ENCODE data around the gene MTMR6.

MTMR6 gene

DNA sequence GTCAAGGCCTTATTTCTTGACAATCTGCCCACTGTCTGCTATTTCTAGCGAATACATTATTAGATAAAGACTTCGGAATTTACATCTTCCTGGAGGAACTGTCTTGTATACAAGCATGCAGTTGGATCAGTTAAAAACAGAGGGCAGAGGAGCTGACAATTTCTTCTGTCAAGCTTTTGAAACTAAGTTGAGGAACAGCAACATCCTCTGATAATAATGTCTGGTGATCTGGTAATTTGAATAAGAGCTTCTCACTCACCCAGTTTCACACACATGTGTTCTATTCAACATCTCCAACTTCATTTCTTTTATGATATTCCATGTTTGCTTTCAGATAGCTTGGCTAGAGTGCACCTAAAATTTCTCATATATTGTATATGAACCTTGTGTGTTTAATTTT, 50.2 kb downstream of the MTMR6 start:
- no peak overlapping the region for H3K9ac ChIP-seq (ENCODE audit: low read length)
- H3K4me1 ChIP-seq (ENCODE audit: control insufficient read depth, low read depth, low read length) = no peaks in the 10 kb centered on the region
- H3K9me3 ChIP-seq (ENCODE audit: control insufficient read depth, low read depth, low read length) = no peaks in the 10 kb centered on the region

DNA sequence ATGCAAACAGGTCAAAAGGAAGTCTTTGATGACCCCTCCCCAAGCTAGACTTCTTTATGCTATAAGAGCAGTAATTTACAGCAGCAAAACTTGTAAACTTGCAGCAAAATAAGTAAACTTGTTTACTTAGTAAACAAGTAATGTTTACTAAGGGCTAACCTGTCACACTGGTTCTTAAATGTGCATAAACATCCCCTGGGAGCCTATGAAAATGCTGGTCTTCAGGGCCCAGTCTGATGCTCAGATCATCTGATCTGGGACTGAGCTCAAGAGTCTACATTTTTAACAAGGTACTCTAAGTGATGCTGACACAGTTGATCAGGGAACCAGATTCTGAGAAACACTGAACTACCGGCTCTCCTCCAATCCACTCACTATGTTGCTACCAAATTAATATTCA, 53.4 kb downstream of the MTMR6 start:
- Histone ChIP-seq H3K4me3 (ENCODE audit: low read length) (no peak overlapping the region), H3K27ac (ENCODE audit: low read length) (no peak overlapping the region), H3K9ac (ENCODE audit: low read length) (no peak overlapping the region), H3K9me3 (ENCODE audit: control insufficient read depth, low read depth, low read length) (no peaks in the 10 kb centered on the region), H3K36me3 (ENCODE audit: control insufficient read depth, low read depth, low read length) (no peaks in the 10 kb centered on the region), H3K4me1 (ENCODE audit: control insufficient read depth, low read depth, low read length) (no peaks in the 10 kb centered on the region), H3K27me3 (ENCODE audit: control insufficient read depth, insufficient read depth, low read length) (no peaks in the 10 kb centered on the region)

More for the DNA sequence above, 50.2 kb downstream of the MTMR6 start:
- Histone ChIP-seq H3K36me3 (ENCODE audit: control insufficient read depth, low read depth, low read length) (no peaks in the 10 kb centered on the region), H3K4me3 (ENCODE audit: low read length) (no peak overlapping the region), H3K27me3 (ENCODE audit: control insufficient read depth, insufficient read depth, low read length) (no peaks in the 10 kb centered on the region), H3K27ac (ENCODE audit: low read length) (no peak overlapping the region)

- Histone ChIP-seq H3K4me1 (ENCODE audit: control insufficient read depth, low read depth, low read length) (no peaks in the 10 kb centered on the region), H3K27ac (ENCODE audit: low read length) (no peak overlapping the region), H3K9me3 (ENCODE audit: control insufficient read depth, low read depth, low read length) (no peaks in the 10 kb centered on the region), H3K36me3 (ENCODE audit: control insufficient read depth, low read depth, low read length) (no peaks in the 10 kb centered on the region), H3K4me3 (ENCODE audit: low read length) (no peak overlapping the region), H3K9ac (ENCODE audit: low read length) (no peak overlapping the region), H3K27me3 (ENCODE audit: control insufficient read depth, insufficient read depth, low read length) (no peaks in the 10 kb centered on the region)
These were observed 54.3 kb downstream of the MTMR6 start for GRCh38 chr13:25232937-25233515.

DNA sequence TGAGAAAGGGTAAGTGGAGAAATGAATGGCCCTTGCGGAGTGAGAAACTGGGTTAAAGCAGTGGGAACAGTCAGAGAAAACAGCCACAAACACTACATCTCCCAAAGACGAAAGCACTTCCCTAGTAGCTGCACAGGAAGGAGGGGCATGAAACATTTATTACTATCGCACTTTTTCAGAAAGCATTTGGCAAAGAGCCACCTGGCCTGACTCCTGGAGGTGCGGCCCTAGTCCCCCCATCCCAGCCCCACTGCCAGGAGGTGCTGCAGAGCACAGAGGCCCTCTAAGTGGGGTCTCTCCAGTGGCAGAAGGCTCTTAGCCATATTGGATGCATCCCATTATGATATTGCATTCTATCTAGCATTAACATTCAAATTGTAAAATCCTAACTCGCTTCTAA, 55.8 kb downstream of the MTMR6 start:
- H3K4me3 ChIP-seq (ENCODE audit: low read length) = no peak overlapping the region
- no peaks in the 10 kb centered on the region for H3K27me3 ChIP-seq (ENCODE audit: control insufficient read depth, insufficient read depth, low read length)
- no peak overlapping the region for H3K27ac ChIP-seq (ENCODE audit: low read length)

GRCh38 chr13:25227690-25228089, 59.6 kb downstream of the MTMR6 start:
- H3K36me3 ChIP-seq (ENCODE audit: control insufficient read depth, low read depth, low read length) = no peaks in the 10 kb centered on the region
- H3K9ac ChIP-seq (ENCODE audit: low read length) = no peak overlapping the region
- H3K27ac ChIP-seq (ENCODE audit: low read length) = no peak overlapping the region
- no peaks in the 10 kb centered on the region for H3K9me3 ChIP-seq (ENCODE audit: control insufficient read depth, low read depth, low read length)
- no peak overlapping the region for H3K4me3 ChIP-seq (ENCODE audit: low read length)
- H3K4me1 ChIP-seq (ENCODE audit: control insufficient read depth, low read depth, low read length) = no peaks in the 10 kb centered on the region
- H3K27me3 ChIP-seq (ENCODE audit: control insufficient read depth, insufficient read depth, low read length) = no peaks in the 10 kb centered on the region

More for the DNA sequence above, 55.8 kb downstream of the MTMR6 start:
- Histone ChIP-seq H3K36me3 (ENCODE audit: control insufficient read depth, low read depth, low read length) (no peaks in the 10 kb centered on the region), H3K9ac (ENCODE audit: low read length) (no peak overlapping the region), H3K4me1 (ENCODE audit: control insufficient read depth, low read depth, low read length) (no peaks in the 10 kb centered on the region), H3K9me3 (ENCODE audit: control insufficient read depth, low read depth, low read length) (no peaks in the 10 kb centered on the region)

DNA sequence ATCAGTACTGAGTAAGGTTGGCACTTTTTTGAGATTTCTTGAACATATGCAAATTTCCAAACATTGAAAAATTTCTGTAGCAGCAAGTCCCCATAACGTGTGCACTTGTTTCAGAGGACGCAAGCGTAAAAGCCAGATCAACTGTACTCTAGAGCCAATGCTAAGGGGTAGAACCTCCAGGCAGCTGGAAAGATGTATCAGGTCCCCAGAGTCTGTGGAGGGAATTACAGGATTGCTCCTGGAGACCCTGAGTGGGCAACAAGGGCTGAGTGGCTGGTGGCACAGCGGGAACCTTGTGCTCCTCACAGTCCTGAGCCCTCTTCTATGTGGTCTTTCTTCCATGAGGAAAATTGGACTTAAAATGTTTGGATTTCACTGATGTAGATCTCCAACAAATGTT, 61.3 kb downstream of the MTMR6 start:
- Histone ChIP-seq H3K4me3 (ENCODE audit: low read length) (no peak overlapping the region), H3K27me3 (ENCODE audit: control insufficient read depth, insufficient read depth, low read length) (no peaks in the 10 kb centered on the region), H3K9ac (ENCODE audit: low read length) (no peak overlapping the region), H3K27ac (ENCODE audit: low read length) (no peak overlapping the region), H3K9me3 (ENCODE audit: control insufficient read depth, low read depth, low read length) (no peaks in the 10 kb centered on the region), H3K4me1 (ENCODE audit: control insufficient read depth, low read depth, low read length) (no peaks in the 10 kb centered on the region), H3K36me3 (ENCODE audit: control insufficient read depth, low read depth, low read length) (no peaks in the 10 kb centered on the region)

GRCh38 chr13:25224151-25224550, 63.1 kb downstream of the MTMR6 start:
- Histone ChIP-seq H3K4me1 (ENCODE audit: control insufficient read depth, low read depth, low read length) (no peaks in the 10 kb centered on the region), H3K4me3 (ENCODE audit: low read length) (no peak overlapping the region), H3K9ac (ENCODE audit: low read length) (no peak overlapping the region), H3K27ac (ENCODE audit: low read length) (no peak overlapping the region), H3K27me3 (ENCODE audit: control insufficient read depth, insufficient read depth, low read length) (no peaks in the 10 kb centered on the region), H3K9me3 (ENCODE audit: control insufficient read depth, low read depth, low read length) (no peaks in the 10 kb centered on the region), H3K36me3 (ENCODE audit: control insufficient read depth, low read depth, low read length) (no peaks in the 10 kb centered on the region)

DNA sequence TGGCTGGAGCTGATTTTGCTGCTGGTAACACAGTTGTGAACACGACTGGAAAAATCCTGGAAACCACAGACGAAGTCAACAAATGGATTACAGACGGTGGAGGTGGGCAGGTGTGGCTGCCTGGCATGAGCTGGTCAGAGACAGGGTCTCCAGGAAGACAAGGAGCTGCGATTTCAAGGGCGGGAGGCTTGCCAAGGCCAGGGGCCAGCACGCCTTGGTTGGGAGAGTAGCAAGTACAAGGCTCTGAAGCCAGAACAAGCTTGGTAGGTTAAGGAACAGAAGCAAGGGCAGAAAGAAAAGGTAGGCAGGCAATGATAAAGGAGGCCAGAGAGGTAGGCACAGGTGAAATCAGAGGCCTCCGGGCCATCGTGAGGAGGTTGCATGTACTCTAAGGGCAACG, 64.5 kb downstream of the MTMR6 start:
- peaks cover 2% of the 10 kb centered on the region for H3K4me1 ChIP-seq (ENCODE audit: control insufficient read depth, low read depth, low read length)
- no peaks in the 10 kb centered on the region for H3K36me3 ChIP-seq (ENCODE audit: control insufficient read depth, low read depth, low read length)
- H3K9me3 ChIP-seq (ENCODE audit: control insufficient read depth, low read depth, low read length) = no peaks in the 10 kb centered on the region
- H3K27me3 ChIP-seq (ENCODE audit: control insufficient read depth, insufficient read depth, low read length) = no peaks in the 10 kb centered on the region
- no peak overlapping the region for H3K9ac ChIP-seq (ENCODE audit: low read length)
- H3K27ac ChIP-seq (ENCODE audit: low read length) = no peak overlapping the region
- no peak overlapping the region for H3K4me3 ChIP-seq (ENCODE audit: low read length)

- Histone ChIP-seq H3K4me1 (ENCODE audit: control insufficient read depth, low read depth, low read length) (peaks cover 13% of the 10 kb centered on the region), H3K36me3 (ENCODE audit: control insufficient read depth, low read depth, low read length) (no peaks in the 10 kb centered on the region), H3K27me3 (ENCODE audit: control insufficient read depth, insufficient read depth, low read length) (no peaks in the 10 kb centered on the region), H3K27ac (ENCODE audit: low read length) (no peak overlapping the region), H3K9ac (ENCODE audit: low read length) (no peak overlapping the region), H3K9me3 (ENCODE audit: control insufficient read depth, low read depth, low read length) (no peaks in the 10 kb centered on the region), H3K4me3 (ENCODE audit: low read length) (no peak overlapping the region)
These were observed 69.3 kb downstream of the MTMR6 start for GRCh38 chr13:25218019-25218418.

DNA sequence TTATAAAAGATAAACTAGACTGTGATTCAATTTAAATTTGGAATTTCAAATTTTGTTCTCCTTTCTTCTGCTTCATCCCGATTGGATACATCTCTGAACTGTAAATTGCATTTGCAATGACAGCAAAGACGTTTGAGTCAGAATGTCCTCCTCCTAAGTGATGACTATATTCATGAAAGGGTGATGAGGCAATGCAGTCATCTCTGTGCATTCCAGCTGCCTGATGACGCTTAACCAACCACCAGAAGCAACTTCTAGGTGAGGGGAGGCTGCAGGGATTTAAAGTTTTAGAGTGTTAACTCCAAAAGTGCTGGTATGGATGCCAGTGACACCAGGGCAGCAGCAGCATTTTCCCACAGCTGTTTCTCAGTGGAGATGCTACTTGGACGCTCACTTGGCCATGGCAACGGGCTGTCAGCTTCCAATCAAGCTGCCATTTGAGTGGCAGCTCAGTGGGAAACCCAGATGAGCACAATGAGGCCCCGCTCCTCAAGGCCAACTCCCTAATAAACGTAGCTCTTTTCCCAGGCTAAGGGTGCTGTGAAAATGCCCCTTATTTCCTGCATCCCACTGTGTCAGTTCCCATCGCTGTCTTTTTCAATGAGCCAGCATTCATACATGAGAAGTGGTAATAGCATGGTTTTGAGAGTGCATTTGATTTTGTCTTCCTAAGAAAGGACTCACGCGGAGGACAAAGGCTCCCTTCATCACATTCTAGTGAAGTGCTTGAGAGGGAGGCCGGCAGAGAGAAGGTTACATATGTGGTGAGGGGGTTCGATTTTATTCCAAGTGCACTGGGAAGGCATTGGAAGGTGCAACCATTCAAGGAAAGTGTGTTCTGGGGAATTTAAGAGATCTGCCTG, 70.0 kb downstream of the MTMR6 start:
- H3K36me3 ChIP-seq (ENCODE audit: control insufficient read depth, low read depth, low read length) = no peaks in the 10 kb centered on the region
- H3K27me3 ChIP-seq (ENCODE audit: control insufficient read depth, insufficient read depth, low read length) = no peaks in the 10 kb centered on the region
- H3K9ac ChIP-seq (ENCODE audit: low read length) = no peak overlapping the region
- H3K4me3 ChIP-seq (ENCODE audit: low read length) = no peak overlapping the region
- H3K9me3 ChIP-seq (ENCODE audit: control insufficient read depth, low read depth, low read length) = no peaks in the 10 kb centered on the region
- peaks cover 13% of the 10 kb centered on the region for H3K4me1 ChIP-seq (ENCODE audit: control insufficient read depth, low read depth, low read length)
- H3K27ac ChIP-seq (ENCODE audit: low read length) = no peak overlapping the region

GRCh38 chr13:25215253-25215575, 72.1 kb downstream of the MTMR6 start:
- Histone ChIP-seq H3K9me3 (ENCODE audit: control insufficient read depth, low read depth, low read length) (no peaks in the 10 kb centered on the region), H3K9ac (ENCODE audit: low read length) (no peak overlapping the region), H3K4me3 (ENCODE audit: low read length) (no peak overlapping the region), H3K27ac (ENCODE audit: low read length) (no peak overlapping the region), H3K27me3 (ENCODE audit: control insufficient read depth, insufficient read depth, low read length) (no peaks in the 10 kb centered on the region), H3K4me1 (ENCODE audit: control insufficient read depth, low read depth, low read length) (peaks cover 13% of the 10 kb centered on the region), H3K36me3 (ENCODE audit: control insufficient read depth, low read depth, low read length) (no peaks in the 10 kb centered on the region)

Measured in iPS-18a (cell line).